ENCODE measurements around the gene HSF2BP.

HSF2BP gene

DNA sequence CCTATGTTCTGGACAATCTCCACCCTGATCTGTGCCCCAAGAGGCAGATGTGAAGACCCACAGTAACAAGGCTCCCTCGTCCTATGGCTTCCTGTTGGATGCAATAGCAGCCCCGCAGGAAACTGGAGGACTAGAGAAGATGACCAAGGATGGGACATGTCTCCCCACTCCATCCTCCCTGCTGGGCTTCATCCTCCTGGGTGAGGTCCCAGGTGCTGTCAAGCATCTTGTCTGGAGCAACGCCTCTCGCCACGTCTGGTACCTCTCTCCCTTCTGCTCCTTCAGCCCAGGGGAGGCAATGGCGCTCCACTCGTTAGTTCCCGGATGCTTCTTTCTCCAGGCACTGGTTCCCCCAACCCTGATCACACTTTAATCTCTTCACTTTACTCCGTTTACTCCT lies 11.1 kb downstream of the HSF2BP start:
- DNase-seq: no peak

DNA sequence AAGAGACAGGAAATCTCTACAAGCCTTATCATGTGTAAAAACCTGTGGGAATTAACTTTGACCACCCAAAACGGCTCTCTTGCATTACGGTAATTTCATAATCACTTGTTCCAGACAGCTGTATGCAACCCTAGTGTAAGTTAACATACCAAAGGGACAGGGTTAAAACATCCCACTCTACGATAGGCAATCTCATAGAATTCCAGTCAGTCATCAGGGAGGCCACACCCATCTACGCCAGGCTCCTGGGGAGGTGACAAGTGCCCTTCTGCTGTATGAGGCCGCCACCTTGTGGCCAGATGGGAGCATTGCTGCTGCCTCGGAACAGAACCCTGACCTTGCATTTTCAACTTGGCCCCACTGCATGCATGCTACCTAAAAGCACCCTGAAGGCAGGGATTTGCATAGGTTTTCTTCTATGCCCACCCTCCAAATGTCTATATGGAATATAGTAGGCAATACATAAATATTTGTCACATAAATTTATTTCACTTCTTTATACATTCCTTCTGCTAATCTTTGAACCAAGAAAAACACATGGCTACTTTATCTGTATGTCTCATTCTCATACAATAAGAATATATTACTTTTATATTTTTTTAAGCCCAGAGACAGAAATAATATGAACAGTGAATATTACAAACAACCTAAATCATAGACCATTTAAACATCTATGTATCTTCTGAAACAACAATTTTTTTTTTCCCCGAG lies 12.6 kb downstream of the HSF2BP start:
- DNase-seq: peak; percentile 96

DNA sequence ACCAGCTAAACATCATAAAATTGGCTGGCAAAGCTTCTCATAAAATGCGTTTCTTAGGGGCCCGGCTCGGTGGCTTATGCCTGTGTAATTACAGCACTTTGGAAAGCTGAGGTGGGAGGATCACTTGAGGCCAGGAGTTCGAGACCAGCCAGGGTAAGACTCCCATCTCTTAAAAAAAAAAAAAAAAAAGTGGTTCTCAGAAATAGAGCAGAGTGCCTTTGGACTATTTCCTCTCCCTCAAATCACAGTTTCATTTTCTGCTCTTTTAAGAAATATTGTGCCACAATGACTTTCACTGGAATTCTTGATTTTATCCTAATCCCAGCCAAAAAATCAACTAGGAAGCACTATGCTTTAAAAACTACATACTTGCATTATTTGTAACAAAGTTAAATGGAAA lies 13.3 kb downstream of the HSF2BP start:
- no peak for DNase-seq

DNA sequence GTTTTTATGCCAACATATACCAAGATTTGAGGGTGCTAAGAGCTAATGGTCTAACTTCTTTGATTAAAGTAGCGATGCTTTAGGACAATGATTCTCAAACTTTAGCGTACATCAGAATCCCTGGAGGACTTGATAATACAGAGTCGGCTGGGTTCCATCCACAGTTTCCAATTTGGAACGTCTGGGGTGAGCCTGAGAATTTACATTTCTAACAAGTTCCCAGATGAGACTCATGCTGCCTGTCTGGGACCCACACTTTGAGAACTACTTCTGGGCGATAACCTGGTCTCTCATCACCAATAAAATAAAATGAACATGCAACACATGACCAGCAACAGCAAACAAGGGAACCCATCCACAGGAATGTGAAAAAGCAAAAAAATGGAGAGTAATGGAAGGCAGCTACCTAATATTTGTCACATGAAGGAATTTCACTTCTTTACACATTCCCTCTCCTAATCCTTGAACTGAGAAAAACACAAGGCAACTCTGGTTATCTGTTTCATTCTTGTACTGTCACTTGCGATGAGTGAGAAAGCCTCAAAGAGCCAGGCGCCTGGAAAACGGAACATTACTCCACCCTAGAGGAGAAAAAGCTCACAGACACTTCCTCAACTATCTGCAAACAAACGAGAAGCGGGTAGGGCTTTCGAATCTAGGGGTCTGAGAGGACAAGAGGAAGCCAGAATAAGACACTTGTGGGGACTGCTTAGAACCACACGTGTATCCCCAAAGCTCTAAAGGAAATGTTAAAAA lies 14.0 kb downstream of the HSF2BP start:
- peak; percentile 85 for DNase-seq

DNA sequence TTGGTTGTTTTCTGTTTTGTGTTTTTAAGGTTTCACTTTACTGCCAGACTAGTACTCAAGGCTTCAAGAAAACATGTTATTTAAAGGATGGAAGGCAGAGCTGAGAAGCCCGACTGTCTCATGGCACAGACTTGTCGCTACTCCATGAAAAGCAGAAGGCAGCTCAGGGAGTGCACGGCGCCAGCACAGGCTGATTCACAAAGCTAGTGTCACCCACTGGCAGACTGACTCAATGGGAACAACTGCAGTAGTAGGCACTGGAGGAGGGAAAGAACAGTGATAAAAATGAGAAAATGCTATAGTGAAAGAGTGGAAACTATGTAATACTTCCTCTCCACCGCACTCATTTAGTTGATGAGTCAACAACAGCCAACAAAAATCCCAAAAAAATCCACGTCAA lies 14.7 kb downstream of the HSF2BP start:
- DNase-seq: no peak

DNA sequence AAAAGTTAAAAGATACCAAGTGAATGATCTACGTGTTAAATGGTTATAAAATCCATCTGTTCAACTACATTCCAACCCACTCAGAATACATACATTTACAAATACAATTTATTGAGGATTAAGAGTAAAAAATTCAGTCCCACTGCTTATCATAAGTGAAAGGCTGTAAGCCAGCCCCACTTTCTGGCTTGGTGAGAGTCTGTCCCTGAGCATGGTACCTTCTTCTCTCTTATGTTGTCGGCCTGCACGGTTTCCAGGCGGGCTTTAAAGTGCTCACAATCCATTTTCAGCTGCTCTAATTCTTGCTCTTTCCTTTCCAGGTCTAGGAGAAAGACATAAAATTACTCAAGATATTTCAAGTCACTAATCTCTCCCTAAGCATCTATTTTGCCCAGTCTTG lies 15.2 kb downstream of the HSF2BP start:
- DNase-seq: no peak

DNA sequence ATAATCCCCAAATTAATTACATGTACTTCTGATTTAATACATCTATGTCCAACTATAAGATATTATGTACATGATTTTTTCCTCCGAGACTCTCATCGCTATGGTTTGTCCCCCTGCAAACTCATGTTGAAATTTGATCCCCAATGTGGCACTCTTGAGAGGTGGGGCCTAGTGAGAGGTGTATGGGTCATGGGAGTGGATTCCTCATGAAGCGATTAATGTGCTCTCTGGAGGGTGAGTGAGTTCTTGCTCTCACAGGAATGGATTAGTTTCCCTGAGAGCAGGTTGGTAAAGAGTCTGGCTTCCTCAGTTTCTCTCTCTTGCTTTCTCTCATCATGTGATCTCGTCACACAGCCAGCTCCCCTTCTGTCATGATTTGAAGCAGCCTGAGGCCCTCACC lies 16.1 kb downstream of the HSF2BP start:
- DNase-seq: no peak

DNA sequence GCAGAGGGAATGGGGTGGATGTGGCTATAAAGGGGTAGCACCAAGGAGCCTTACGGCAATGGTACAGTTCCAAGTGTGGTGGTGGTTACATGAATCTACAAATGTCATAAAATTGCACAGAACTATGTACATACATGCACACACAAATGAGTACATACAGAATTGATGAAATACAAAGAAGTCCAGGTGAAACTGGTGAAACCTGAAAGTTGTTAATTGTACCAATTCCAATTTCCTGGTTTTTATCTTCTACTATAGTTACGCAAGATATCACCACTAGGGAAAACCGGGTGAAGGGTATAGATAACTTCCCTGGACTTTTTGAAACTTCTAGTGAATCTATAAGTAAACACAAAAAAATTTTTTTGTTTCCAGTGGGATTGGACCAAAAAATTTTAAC lies 18.9 kb downstream of the HSF2BP start:
- DNase-seq: no peak

DNA sequence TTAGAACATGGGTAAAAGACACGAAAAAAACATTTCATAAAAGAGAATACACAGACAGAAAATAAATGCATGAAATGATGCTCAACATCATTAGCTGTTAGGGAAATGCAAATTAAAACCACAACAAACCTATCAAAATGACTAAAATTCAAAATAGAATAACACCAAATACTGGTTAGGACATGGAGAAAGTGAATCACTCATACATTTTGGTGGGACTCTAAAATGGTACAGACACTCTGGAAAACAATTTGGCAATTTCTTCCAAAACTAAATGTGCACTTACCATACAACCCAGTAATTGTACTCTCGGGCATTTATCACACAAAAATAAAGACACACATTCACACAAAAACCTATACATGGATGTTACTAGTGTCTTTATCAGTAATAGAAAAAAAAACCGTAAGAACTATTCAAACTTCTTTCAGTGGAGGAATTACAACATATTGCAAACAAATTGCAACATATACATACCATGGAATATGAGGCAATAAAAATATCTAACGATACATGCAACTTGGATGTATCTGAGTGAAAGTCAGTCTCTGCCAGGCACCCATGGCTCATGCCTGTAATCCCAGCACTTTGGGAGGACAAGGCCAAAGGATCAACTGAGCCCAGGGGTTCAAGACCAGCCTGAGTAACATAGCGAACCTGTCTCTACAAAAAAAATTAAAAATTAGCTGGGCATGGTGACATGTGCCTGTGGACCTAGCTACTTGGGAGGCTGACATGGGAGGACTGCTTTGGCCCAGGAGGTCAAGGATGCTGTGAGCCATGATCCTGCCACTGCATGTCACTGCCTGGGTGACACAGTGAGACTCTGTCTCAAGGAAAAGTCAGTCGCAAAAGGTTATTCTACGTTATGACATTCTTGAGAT lies 19.6 kb downstream of the HSF2BP start:
- no peak for DNase-seq

DNA sequence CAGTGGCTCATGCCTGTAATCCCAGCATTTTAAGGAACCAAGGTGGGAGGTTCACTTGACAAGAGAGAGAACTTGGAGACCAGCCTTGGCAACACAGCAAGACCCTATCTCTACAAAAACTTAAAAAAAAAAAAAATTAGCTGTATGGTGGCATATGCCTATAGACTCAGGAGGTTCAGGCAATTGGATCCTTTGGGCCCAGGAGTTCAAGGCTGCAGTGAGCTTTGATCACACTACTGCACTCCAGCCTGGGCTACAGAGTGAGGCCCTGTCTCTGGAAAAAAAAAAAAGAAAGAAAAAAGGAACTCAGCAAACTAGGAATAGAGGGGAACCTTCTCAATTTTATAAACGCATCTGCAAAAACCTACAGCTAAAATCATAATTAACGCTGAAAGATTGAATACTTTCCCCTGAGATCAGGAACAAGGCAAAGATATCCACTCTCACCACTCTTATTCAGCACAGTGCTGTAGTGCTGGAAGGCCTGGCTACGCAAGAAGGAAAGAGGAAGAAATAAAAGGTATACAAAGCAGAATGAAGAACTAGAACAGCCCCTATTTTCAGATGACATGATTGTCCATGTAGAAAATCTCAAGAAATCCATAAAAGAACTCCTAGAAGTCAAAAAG lies 21.6 kb downstream of the HSF2BP start:
- DNase-seq: no peak

DNA sequence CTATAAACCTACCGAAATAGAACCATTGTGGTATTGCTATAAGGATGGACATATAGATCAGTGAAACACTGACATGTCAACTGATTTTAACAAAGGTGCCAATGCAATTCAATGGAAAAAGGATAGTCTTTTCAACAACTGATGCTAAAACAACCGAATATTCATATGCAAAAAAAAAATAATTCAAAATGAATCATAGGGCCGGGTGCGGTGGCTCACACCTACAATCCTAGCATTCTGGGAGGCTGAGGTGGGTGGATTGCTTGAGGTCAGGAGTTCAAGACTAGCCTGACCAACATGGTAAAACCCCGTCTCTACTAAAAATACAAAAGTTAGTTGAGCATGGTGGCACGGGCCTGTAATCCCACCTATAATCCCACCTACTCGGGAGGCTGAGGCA lies 23.9 kb downstream of the HSF2BP start:
- DNase-seq: no peak

DNA sequence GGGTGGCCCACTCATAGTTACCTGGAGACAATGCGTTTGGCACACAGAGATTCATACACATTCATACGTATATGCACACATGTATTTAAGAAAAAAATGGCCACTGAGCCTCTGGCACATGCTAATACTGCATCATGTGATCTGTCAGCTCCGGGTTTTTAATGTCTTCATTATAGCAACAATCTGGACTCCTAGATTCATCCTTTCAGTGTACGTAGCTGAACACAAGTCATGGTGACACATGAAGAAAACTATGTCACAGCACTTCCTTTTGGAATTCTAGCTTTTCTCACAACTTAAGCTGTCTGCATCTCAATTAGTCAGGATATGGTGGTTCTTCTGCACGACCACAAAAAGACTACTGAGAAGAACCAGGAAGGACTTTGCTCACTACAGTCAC lies 24.7 kb downstream of the HSF2BP start:
- no peak for DNase-seq

DNA sequence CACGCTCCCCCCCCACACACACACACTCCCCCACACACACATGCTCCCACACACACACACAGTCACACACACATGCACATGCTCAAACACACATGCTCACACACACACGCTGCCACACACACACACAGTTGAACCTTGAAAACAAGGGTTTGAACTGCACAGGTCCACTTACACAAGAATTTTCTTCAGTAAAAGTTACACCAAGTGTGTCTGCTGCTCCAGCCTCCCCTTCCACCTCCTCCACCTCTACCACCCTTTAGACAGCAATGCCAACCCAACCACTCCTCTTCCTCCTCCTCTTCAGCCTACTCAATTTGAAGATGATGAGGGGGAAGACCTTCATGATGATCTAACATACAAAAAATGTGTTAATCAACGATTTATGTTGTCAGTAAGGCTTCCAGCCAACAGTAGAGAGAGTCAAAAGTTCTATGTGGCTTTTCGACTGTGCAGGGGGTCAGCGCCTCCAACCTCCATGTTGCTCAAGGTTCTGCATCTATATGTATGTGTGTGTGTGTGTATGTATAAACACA lies 26.8 kb downstream of the HSF2BP start:
- no peak for DNase-seq

DNA sequence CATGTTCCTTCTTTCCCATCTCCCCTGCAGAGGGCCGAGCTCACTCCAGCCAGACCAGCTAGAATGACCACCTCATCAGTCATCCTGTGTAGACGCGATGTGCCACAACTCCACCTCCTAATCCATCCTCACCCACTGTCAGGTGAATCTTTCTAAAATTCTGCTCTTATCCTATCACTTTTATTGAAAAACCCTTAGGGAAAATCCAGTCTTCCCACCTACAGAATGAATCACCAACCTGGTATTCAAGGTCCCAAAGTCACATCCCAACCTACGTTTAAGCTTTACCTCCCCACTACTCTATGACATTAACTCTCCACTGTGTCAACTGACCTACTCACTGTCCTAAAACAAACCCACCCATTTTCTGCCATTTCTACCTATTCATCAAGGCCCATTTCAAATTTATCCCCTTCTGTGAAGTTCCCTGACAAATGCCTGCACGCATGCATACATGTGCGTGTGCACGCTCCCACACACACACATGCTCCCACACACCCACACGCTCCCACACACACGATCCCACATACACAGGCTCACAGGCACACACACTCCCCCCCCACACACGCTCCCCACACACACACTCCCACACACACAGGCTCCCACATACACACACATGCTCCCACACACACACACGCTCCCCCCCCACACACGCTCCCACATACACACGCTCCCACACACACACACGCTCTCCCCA lies 27.7 kb downstream of the HSF2BP start:
- no peak for DNase-seq

DNA sequence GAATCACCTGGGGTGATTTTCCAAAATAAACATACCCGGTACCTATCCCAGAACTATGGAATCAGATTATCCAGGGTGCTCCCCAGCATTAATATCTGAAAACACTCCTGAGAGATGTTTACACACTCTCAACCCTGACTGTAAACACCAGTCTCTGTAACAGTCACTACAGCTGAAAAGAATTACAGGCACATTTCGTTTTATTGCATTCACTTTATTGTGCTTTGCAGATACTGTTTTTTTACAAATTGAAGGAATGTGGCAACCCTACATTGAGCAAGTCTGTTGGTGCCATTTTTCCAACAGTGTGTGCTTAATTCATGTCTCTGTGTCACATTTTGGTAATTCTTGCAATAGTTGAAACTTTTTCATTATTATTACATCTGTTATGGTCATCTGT lies 31.8 kb downstream of the HSF2BP start:
- no peak for DNase-seq

DNA sequence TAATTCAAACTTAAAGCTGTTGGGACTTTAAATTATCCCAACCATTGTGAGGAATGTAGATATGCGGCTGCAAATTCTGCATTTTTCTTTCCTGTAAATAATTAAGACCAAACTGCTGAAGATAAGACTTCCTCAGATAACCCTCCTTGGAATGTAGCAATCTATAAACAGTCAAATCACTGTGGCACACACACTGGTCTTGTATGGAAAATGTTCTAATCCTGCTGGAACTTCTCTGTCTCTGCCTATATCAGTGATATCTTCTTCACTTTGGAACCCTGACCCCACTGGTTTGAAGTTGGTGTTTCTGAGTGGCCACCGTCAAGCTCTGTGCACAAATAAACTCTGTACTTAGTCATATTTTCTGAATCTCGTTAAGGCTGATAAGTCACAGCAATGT lies 32.9 kb downstream of the HSF2BP start:
- no peak for DNase-seq

DNA sequence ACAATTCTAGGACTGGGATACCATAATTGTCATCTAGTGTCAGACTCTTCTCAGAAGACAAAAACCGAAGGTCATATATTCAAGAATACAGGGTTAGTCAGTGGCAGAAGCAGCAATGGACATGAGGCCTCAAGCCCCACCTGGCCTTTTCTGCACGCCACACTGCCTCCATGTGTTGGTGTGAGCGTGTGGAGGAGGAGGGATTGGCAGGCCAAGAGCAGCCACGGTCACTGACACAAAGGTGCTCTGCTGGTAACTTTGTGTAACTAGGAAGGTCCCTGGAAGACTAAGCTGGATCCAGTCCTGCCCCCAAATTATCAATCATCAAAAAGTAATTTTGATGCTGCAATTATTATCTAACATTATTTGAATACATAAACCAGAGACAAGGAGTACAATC lies 34.9 kb downstream of the HSF2BP start:
- DNase-seq: no peak

DNA sequence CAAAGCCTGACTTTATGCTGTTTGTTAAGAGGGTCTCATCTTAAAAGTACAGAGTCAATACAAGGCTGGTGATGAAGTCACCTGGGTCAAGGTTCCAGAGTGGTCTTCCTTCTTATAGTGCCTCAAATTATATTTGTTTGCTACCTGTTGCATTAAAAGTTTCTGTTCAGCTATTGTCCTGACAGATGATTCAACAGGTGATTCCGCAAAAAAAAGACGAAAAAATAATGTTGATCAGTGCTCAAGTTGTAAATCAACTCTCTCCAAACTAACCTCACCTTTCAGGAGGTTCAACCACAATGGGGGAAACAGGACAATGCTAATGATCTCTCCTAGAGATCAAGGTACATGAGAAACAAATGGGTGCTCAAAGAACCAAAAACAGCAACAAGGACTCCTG lies 35.7 kb downstream of the HSF2BP start:
- no peak for DNase-seq

DNA sequence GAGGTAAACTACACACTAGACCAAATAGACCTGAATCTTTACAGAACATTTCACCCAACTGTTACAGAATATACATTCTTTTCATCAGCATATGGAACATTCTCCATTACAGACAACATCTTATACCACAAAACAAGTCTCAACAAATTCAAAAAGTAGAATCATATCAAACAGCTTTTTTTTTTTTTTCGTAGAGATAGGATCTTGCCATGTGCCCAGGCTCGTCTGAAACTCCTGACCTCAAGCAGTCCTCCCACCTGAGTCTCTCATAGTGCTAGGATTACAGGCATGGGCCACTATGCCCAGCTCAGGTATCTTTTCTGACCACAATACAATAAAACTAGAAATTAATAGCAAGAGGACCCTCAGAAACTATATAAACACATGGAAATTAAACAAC lies 36.5 kb downstream of the HSF2BP start:
- DNase-seq: no peak

DNA sequence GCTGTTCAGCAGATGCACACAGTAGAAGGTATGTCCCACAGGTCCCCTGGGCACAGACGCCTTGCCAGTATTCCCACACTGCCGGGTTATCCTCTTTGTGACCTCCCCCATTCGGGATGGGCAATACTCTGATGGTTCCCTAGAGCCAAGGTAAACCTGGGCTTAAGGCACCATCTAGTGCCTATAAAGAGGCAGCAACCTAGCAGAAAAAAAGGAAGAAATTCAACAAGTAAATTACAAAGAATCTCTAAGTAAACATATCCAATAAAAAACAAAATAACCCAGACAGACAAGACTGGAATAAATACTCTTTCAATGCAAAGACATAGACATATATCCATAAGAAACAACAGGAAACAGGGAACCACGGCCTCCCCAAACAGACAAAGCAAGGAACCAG lies 39.4 kb downstream of the HSF2BP start:
- no peak for DNase-seq

DNA sequence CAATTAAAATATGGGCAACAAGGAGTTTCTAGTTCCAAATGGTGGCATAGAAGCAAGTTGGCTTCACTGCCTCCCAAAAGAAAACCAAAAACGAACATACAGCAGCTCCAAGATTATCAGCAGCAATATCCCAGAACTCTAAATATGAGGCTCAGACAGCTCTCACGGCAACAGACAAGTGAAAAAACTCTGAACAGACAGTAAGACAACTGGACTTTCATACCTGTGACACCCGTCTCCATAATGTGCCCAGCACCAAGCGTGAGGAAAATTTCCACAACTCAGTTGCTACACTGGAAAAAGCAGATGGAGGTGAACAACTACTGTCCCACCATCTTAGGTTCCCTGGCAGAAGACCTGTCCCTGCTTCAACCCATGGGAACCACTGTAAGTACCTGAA lies 39.9 kb downstream of the HSF2BP start:
- DNase-seq: no peak

DNA sequence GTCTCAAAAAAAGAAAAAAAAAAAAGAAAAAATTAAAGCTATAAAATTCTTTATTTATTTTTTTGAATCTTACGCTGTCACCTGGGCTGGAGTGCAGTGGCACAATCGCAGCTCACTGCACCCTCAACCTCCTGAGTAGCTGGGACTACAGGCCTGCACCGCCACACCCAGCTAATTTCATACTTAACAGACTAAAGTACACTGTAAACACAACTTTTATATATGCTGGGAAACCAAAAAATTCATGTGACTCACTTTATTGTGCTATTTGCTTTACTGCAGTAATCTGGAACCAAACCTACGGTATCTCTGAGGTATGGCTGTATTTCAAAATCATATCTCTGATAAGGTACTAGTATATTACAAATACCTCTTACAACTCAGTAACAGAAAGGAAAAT lies 40.3 kb downstream of the HSF2BP start:
- DNase-seq: no peak

Measured in islet precursor cell (in vitro differentiated cells).